Measurements from ENCODE around the gene DLG2. TPM values are rescaled to one million over a fixed set of nuclear protein-coding genes. Genes with fewer than 3 reads are reported as not detected.

DLG2 gene
- total and polyA plus RNA-seq, 9 of the 15 experiments (the other 6 are each of a cell fraction or from before 2014, with no cell fraction given): 0.52 to 1.6 (median 0.95) TPM

- intact Hi-C loops (cut with micrococcal nuclease) (no loop called here), in situ Hi-C loops (cut with MboI) (no loop called here)
- ATAC-seq (no peak), DNase-seq (ENCODE audit: extremely low read depth in 1 of 4, low spot score in 3 of 4) (no peak), FAIRE-seq (no peak)
- no peaks in the 10 kb centered on the region for H3K27me3 ChIP-seq (ENCODE audit: control insufficient read depth in 2 of 2, insufficient read depth in 2 of 2, low read length in 2 of 2)
- no TSS peak for BruUV-seq (replicated peaks)
- no peaks in the 10 kb centered on the region; the same call in 1 of the 2 replicates for H3K9me3 ChIP-seq (replicated peaks; ENCODE audit: control insufficient read depth, insufficient read depth, low read depth, low read length)
- H2AFZ ChIP-seq (ENCODE audit: low read depth, low read length): no peak overlapping the region
- TF ChIP-seq STAT5B (CRISPR knock-in tag; IDR thresholded peaks at IDR 0.05): no peak
- H3K9ac ChIP-seq (ENCODE audit: insufficient read depth in 1 of 2, low read depth in 2 of 2, low read length in 2 of 2): no peak overlapping the region
- WGBS (ENCODE audit: insufficient coverage, low coverage, missing lambda C conversion rate): 0% methylated on average over 5 of the region's 5 CpGs
- H3K36me3 ChIP-seq (ENCODE audit: control insufficient read depth, insufficient read depth, low read length): no peaks in the 10 kb centered on the region
- no peak overlapping the region for H3K27ac ChIP-seq (ENCODE audit: extremely low read depth, low read depth, low read length)
- CTCF ChIA-PET (ENCODE audit: low intra/inter-chr PET ratio): no interaction called here
- no peaks in the 10 kb centered on the region for H3K79me2 ChIP-seq (ENCODE audit: control insufficient read depth, insufficient read depth, low read length)
- no peaks in the 10 kb centered on the region for H3K4me1 ChIP-seq (replicated peaks in 1 of 2; ENCODE audit: control insufficient read depth in 2 of 2, insufficient read depth in 2 of 2, low read length in 2 of 2)
- H3K4me2 ChIP-seq (ENCODE audit: insufficient read depth, low read length): no peak overlapping the region
- POLR2A ChIA-PET: no interaction called here
- H4K20me1 ChIP-seq (replicated peaks; ENCODE audit: control insufficient read depth, insufficient read depth, low read length): no peaks in the 10 kb centered on the region
- H3K9me1 ChIP-seq (ENCODE audit: control insufficient read depth, insufficient read depth, low read length): no peaks in the 10 kb centered on the region
- H3K4me3 ChIP-seq: no peak overlapping the region
Measured at GRCh38 chr11:84675396-84676025, 951.6 kb downstream of the DLG2 start.

- DNase-seq (ENCODE audit: extremely low read depth in 1 of 4, low spot score in 3 of 4): no peak
- no peaks in the 10 kb centered on the region for H3K27me3 ChIP-seq (ENCODE audit: control insufficient read depth in 2 of 2, insufficient read depth in 2 of 2, low read length in 2 of 2)
- no peaks in the 10 kb centered on the region; the same call in 1 of the 2 replicates for H3K9me3 ChIP-seq (replicated peaks; ENCODE audit: control insufficient read depth, insufficient read depth, low read depth, low read length)
- intact Hi-C loops (cut with micrococcal nuclease): no loop called here
- H3K4me1 ChIP-seq (replicated peaks in 1 of 2; ENCODE audit: control insufficient read depth in 2 of 2, insufficient read depth in 2 of 2, low read length in 2 of 2): no peaks in the 10 kb centered on the region
- no TSS peak for BruUV-seq (replicated peaks)
- no peak for FAIRE-seq
- no peak overlapping the region for H2AFZ ChIP-seq (ENCODE audit: low read depth, low read length)
- ATAC-seq: no peak
- ChIA-PET POLR2A (no interaction called here), CTCF (ENCODE audit: low intra/inter-chr PET ratio) (no interaction called here)
- H3K4me3 ChIP-seq: no peak overlapping the region
- in situ Hi-C loops (cut with MboI): no loop called here
- H3K27ac ChIP-seq (ENCODE audit: extremely low read depth, low read depth, low read length): no peak overlapping the region
- H3K79me2 ChIP-seq (ENCODE audit: control insufficient read depth, insufficient read depth, low read length): no peaks in the 10 kb centered on the region
- no peak overlapping the region for H3K9ac ChIP-seq (ENCODE audit: insufficient read depth in 1 of 2, low read depth in 2 of 2, low read length in 2 of 2)
- H4K20me1 ChIP-seq (replicated peaks; ENCODE audit: control insufficient read depth, insufficient read depth, low read length): no peaks in the 10 kb centered on the region
- H3K4me2 ChIP-seq (ENCODE audit: insufficient read depth, low read length): no peak overlapping the region
- no peaks in the 10 kb centered on the region for H3K36me3 ChIP-seq (ENCODE audit: control insufficient read depth, insufficient read depth, low read length)
- no peaks in the 10 kb centered on the region for H3K9me1 ChIP-seq (ENCODE audit: control insufficient read depth, insufficient read depth, low read length)
- TF ChIP-seq MAFF (IDR thresholded peaks at IDR 0.05; ENCODE audit: low read length): no peak
- no peak for TF ChIP-seq CBX2 (IDR thresholded peaks at IDR 0.05; ENCODE audit: insufficient read depth, low read length, poor library complexity, severe bottlenecking)
- TF ChIP-seq HMBOX1 (IDR thresholded peaks at IDR 0.05): no peak
- no peak for TF ChIP-seq MXD1 (CRISPR knock-in tag; IDR thresholded peaks at IDR 0.05; ENCODE audit: borderline replicate concordance, poor library complexity, severe bottlenecking)
- no peak for TF ChIP-seq MITF (IDR thresholded peaks at IDR 0.05)
- TF ChIP-seq UBTF (IDR thresholded peaks at IDR 0.05; ENCODE audit: borderline replicate concordance in 1 of 2, low read depth in 2 of 2, low read length in 2 of 2): no peak
Measured at GRCh38 chr11:84673753-84674152, 953.4 kb downstream of the DLG2 start.

Measured in K562 (cell line).